ENCODE results near the gene STAT3. TPM values are rescaled to one million over a fixed set of nuclear protein-coding genes. Genes with fewer than 3 reads are reported as not detected.

The STAT3 gene
- 176 and 210 TPM in 2 replicates for total RNA-seq (2011; cell fraction: chromatin; rRNA removed; ENCODE audit: low replicate concordance)
- 110 and 117 TPM in 2 replicates for total RNA-seq (2011; cell fraction: nucleolus; rRNA removed)
- 145 and 167 TPM in 2 replicates for total RNA-seq (2011; cell fraction: nucleoplasm; rRNA removed)
- 90.4 and 99.6 TPM in 2 replicates for total RNA-seq (2014; rRNA removed)
- total RNA-seq (2014; rRNA removed; fragmentation: Illumina TruSeq; extraction: Trizol): 108 and 115 TPM in 2 replicates
- 105 and 113 TPM in 2 replicates for total RNA-seq (2015; rRNA removed; fragmentation: Illumina TruSeq; extraction: Trizol)
- 120 and 133 TPM in 2 replicates for total RNA-seq (2021)
- polyA plus RNA-seq (2011; rRNA removed): 90.0 and 120 TPM in 2 replicates
- polyA plus RNA-seq (2011; cell fraction: cytosol; rRNA removed): 83.3 and 125 TPM in 2 replicates
- polyA plus RNA-seq (2011; cell fraction: nucleus; rRNA removed): 58.4 and 72.2 TPM in 2 replicates
- polyA plus RNA-seq (2012): 160 and 179 TPM in 2 replicates
- polyA plus RNA-seq (2014; fragmentation: Illumina TruSeq; extraction: Trizol): 179 and 180 TPM in 2 replicates
- 100 to 1,000 TPM; 114 to 160 TPM for polyA plus RNA-seq (2014; fragmentation: Nextera tagmentation; extraction: Ambion mirVana)
- 120 and 134 TPM in 2 replicates for polyA plus RNA-seq (2014; rRNA removed)
- 111 and 124 TPM in 2 replicates for polyA minus RNA-seq (2011; rRNA and poly(A)+ RNA removed)
- polyA minus RNA-seq (2011; cell fraction: cytosol; rRNA and poly(A)+ RNA removed): 68.3 and 70.2 TPM in 2 replicates
- 35.3 and 48.0 TPM in 2 replicates for polyA minus RNA-seq (2011; cell fraction: nucleus; rRNA and poly(A)+ RNA removed)
- Bru-seq, nascent RNA: percentile 82 among the genes with signal in this experiment
- percentile 84 among the genes with signal in this experiment for BruChase-seq, experiment 1, labeled RNA remaining after a 2-hour chase
- percentile 87 among the genes with signal in this experiment for BruChase-seq, experiment 2, labeled RNA remaining after a 6-hour chase
- long read RNA-seq, experiment 1, full-length matches to known transcripts: 174 of 511 reads
- long read RNA-seq, experiment 1, partial matches to known transcripts: 108 of 511 reads
- long read RNA-seq, experiment 1, other reads (novel, unspliced or antisense): 229 of 511 reads
- long read RNA-seq, experiment 2, transcript STAT3-204 (3 exons, 698 nt): major isoform, 6 of 90 reads
- long read RNA-seq, experiment 2, partial matches to known transcripts: 9 of 90 reads
- long read RNA-seq, experiment 2, other reads (novel, unspliced or antisense): 73 of 90 reads
- long read RNA-seq, experiment 3, full-length matches to known transcripts: 40 of 77 reads
- long read RNA-seq, experiment 3, partial matches to known transcripts: 11 of 77 reads
- long read RNA-seq, experiment 3, other reads (novel, unspliced or antisense): 26 of 77 reads

DNA sequence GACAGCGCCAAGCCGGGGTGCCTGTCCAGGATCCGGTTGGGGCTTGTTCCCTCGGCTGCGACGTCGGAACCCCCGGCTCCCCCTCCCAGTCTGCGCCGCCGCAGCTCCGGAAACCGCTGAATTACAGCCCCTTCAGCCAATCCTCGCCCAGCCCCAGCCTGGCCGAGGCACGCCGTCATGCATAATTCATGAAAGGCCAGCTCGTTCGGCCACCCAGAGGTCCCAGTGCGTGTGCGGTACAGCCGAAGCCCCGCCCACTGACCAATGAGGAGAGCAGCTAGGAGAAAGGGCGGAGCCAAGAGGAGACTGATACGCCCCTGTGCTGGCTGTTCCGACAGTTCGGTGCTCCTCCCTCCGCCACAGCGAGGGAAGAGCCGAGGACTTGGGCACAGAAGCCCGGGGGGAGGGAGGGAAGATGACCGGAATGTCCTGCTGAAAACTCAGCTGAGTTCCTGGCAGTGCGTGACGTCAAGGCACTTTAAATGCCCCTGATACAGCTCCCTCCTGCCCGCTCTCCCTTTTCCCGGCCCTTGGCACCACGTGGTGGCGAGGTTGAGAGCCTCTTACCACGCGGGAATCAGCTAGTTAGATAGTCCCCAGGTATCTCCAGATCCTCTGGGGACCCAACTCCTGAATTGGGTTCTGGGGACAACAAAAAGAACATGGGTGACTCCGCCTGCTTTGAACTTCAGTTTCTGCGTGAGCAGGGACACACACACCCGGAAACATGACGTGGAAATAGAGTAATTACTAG lies at the start of gene STAT3:
Gene STAT3, minus strand, starts transcription at position 62 of the 754 bp plus-strand sequence. CDS start 39,926 bp downstream, outside the sequence.
- POLR2A ChIA-PET: interaction anchor here (0.6 to 2.0 kb wide), 15 partner anchors 10 to 1992 kb away, joined by 3 to 9 read pairs (median 4); partner anchors contain the start of genes CAVIN1 and STAT5B
- in situ Hi-C loops (cut with MboI) (no loop called here), intact Hi-C loops (cut with micrococcal nuclease) (loop anchor here (5.0 kb wide), 1 partner anchor 66 kb away; no protein-coding TSS in a partner anchor)
- peaks cover 6% of the 10 kb centered on the region; the same call in 1 of the 2 replicates for H4K20me1 ChIP-seq (replicated peaks; ENCODE audit: control insufficient read depth, insufficient read depth, low read length)
- H3K4me1 ChIP-seq (replicated peaks in 1 of 2; ENCODE audit: control insufficient read depth in 2 of 2, insufficient read depth in 2 of 2, low read length in 2 of 2): peaks cover 8 to 14% of the 10 kb centered on the region in 2 experiments
- CTCF ChIA-PET (ENCODE audit: low intra/inter-chr PET ratio): no interaction called here
- no peaks in the 10 kb centered on the region for H3K9me1 ChIP-seq (ENCODE audit: control insufficient read depth, insufficient read depth, low read length)
- peak; percentile 98 to 100 (median 98) for DNase-seq (ENCODE audit: extremely low read depth in 1 of 4, low spot score in 3 of 4)
- H3K79me2 ChIP-seq (ENCODE audit: control insufficient read depth, insufficient read depth, low read length): peaks cover 43% of the 10 kb centered on the region
- no TSS peak for BruUV-seq (replicated peaks)
- H3K27me3 ChIP-seq (ENCODE audit: control insufficient read depth in 2 of 2, insufficient read depth in 2 of 2, low read length in 2 of 2): no peaks in the 10 kb centered on the region
- ATAC-seq: peak; percentile 98
- FAIRE-seq: peak; percentile 100
- H3K9me3 ChIP-seq (replicated peaks; ENCODE audit: control insufficient read depth, insufficient read depth, low read depth, low read length): no peaks in the 10 kb centered on the region
- peak within 1 kb of the TSS; percentile 90 for H3K27ac ChIP-seq (ENCODE audit: extremely low read depth, low read depth, low read length)
- under 1% methylated on average over 43 of the region's 44 CpGs for WGBS (ENCODE audit: insufficient coverage, low coverage, missing lambda C conversion rate)
- H3K36me3 ChIP-seq (ENCODE audit: control insufficient read depth, insufficient read depth, low read length): peaks cover 13% of the 10 kb centered on the region; the same call in 1 of the 3 replicates
- peak within 1 kb of the TSS; percentile 91 for H3K4me3 ChIP-seq
- peak within 1 kb of the TSS; percentile 87 to 98 for H3K9ac ChIP-seq (ENCODE audit: insufficient read depth in 1 of 2, low read depth in 2 of 2, low read length in 2 of 2)
- peak within 1 kb of the TSS; percentile 92 for H3K4me2 ChIP-seq (ENCODE audit: insufficient read depth, low read length)
- H2AFZ ChIP-seq (ENCODE audit: low read depth, low read length): peak within 1 kb of the TSS; percentile 97
- TF ChIP-seq JUNB (CRISPR knock-in tag; conservative IDR thresholded peaks at IDR 0.05) (no peak), L3MBTL2 (IDR thresholded peaks at IDR 0.05) (peak; percentile 82), ZNF780A (CRISPR knock-in tag; IDR thresholded peaks at IDR 0.05) (no peak), MIER1 (IDR thresholded peaks at IDR 0.05; ENCODE audit: low read depth) (no peak), ZC3H11A (IDR thresholded peaks at IDR 0.05; ENCODE audit: low read depth, low read length) (no peak), ILF3 (IDR thresholded peaks at IDR 0.05; ENCODE audit: borderline replicate concordance) (no peak), CREB1 (IDR thresholded peaks at IDR 0.05) (peak; percentile 90), CREB1 (CRISPR knock-in tag; IDR thresholded peaks at IDR 0.05) (peak; percentile 88), ZBTB11 (CRISPR knock-in tag; IDR thresholded peaks at IDR 0.05) (peak in 1 of 3 experiments; percentile 58; a peak in 2 of 6 replicates)
